Measurements from ENCODE around the gene TRDMT1.

The TRDMT1 gene

GRCh38 chr10:17169803-17170202 lies 31.7 kb downstream of the TRDMT1 start:
- no peak for DNase-seq

DNA sequence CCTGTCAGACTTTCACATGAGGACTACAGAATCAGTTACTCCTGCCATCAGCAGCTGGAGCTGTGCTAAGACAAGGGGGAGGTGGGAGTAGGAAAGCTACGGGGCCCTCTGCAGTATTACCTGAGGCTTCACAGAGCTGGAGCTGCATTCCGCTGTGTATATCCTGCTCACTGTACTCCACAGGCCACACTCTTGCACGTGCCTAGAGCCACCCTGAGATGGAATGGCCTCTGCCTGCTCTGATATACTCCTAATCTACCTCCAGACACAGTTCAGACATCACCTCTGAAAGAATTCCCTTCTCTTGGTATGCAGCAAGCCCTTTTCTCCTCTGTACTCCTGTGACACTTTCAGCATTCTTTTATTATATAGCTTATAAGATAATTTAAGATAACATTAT lies 34.8 kb downstream of the TRDMT1 start:
- no peak for DNase-seq

DNA sequence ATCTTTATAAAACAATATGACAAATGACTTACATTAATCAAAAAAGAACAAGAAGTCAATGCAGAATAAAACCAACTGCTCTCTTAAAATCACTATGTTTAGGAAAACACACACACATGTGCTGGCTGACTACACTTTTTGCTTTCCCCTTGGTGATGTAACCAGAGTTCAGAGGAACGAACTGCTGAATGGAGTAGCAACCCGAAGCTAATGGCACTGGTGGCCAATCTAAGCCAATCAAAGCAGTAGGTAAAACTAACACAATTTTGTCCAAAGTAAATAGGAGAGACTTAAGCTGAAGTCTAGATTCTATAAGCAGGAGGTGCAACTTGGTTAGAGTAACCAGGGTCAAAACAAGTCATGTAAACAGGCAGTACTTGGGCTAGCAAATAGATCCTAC lies 38.6 kb downstream of the TRDMT1 start:
- DNase-seq = no peak

GRCh38 chr10:17161775-17162174 lies 39.7 kb downstream of the TRDMT1 start:
- no peak for DNase-seq

- no peak for DNase-seq
Observed at GRCh38 chr10:17157024-17157423, 44.4 kb downstream of the TRDMT1 start.

DNA sequence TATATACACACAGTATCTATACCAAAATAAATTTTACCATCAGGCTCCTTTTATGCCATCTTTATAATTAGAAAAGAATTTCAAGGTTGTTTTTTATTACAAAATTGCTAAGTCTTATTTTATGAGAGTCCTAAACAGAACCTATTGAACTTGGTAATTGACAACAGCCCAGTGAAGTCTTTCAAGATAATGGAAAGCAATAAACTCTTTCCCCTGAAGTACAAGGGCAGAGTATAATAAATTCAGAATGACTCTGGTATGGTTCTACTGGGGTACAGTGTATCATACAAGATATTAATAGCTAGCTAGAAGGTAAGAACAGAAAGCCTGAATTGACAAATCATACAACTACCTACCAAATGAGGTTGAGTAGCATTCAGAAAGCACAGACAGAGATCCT lies 45.6 kb downstream of the TRDMT1 start:
- no peak for DNase-seq

- no peak for DNase-seq
Observed at GRCh38 chr10:17154116-17154515, 47.4 kb downstream of the TRDMT1 start.

DNA sequence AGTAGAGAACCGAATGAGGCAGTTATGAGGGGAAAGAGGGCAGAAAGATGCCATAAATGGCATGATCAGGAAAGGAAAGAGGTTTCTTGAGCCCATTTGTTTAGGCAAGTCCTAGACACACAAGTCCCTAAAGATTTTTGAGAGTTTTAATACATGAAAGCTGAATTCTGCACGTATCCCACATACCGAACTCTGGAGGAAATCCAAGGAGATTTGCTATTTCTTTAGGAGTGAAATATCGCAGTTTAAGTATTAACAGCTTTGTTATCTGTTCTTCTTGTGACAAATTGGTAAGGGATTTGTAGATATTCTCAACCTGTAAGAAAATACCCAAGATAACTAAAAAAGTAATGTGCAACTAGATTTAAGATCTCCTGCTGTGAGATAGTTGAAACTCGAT lies 48.2 kb downstream of the TRDMT1 start:
- DNase-seq = no peak

DNA sequence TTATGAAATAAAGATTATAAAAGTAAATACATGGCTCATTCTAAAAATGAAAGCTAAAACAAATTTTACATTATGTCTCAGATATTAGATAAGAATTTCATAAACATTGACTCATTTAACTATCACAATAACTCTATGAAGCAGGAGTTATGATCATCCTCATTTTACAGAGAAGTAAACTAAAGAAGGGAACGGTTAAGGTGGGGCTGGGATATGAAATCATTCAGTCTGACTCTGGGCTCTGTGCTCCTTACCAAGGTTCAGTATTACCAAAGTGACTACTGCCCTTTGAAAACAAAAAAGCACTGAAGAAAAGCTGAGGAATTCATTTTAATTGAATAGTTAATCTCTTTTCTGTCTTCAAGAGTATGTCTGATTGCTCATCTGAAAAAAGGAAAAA lies 49.8 kb downstream of the TRDMT1 start:
- no peak for DNase-seq

GRCh38 chr10:17147884-17148489 lies 53.5 kb downstream of the TRDMT1 start:
- DNase-seq = no peak

DNA sequence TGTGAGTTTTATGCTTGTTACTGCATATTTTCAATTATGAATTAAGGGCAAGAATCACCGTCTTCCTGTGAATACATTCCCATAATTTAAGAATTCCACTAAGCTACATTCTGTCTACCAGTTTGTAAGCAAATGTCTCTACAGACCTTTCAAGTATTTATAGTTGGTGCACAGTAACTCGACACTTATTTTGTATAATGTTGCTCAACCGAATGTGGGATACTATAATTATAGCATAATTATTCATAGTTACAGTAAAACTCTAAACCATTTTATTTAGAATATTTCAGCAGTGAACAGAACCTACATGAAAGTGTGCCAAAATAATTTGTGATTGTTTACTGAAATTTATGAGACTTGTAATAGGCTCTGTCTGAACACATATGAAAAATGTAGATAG lies 54.6 kb downstream of the TRDMT1 start:
- DNase-seq = no peak

DNA sequence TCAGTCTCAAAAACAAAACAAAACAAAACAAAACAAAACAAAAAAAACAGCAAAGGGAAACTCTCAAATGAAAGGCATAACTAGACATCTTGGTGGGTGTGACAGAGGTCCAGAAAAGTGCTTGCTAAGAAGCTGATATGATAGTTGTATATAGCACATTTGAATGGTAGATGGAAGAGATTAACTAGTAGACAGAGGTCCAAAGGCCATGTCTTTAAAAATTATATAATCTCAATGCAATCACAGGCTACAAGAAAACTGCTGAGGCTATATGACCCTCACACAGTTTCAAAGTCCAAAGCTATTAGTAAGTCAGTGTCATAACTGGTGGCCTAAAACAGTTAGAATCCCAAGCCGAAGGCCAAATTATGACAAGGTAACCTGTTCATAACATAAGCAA lies 56.2 kb downstream of the TRDMT1 start:
- DNase-seq = no peak

GRCh38 chr10:17144757-17145156 lies 56.7 kb downstream of the TRDMT1 start:
- peak; percentile 71 for DNase-seq

- no peak for DNase-seq
Observed at GRCh38 chr10:17144032-17144431, 57.4 kb downstream of the TRDMT1 start.

DNA sequence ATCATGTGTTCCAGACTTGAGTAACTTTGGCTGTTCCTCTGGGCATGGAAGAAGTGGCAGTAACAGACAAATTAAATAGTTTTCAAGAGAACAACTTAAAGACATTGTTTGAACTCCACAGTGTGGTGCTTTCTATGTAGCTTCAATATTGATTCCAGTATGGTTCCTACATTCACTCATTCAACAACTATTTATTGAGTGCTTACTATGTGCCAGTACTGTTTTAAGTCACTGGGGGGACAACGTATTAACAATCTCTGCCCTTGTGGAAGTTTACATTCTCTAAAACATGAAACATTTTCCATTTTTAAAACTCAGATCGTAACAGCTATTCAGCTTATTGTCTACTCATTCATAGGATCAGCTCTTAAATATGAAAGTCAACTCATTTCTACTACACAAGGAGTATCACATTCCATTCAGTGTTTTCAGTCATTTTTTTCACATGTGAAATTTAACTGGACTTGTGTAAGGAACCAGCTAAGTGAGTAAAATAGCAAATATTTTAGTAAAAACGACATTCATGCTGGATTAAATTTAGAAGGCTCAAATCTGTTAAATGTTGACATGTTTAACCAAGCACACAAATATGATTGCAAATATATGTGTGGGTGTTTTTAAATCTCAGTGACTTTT lies 58.3 kb downstream of the TRDMT1 start:
- no peak for DNase-seq

GRCh38 chr10:17141504-17142229 lies 59.8 kb downstream of the TRDMT1 start:
- no peak for DNase-seq

GRCh38 chr10:17140386-17140761 lies 61.1 kb downstream of the TRDMT1 start:
- no peak for DNase-seq

- DNase-seq = no peak
Observed at GRCh38 chr10:17138460-17139042, 62.9 kb downstream of the TRDMT1 start.

- no peak for DNase-seq
Observed at GRCh38 chr10:17134737-17135260, 66.7 kb downstream of the TRDMT1 start.

DNA sequence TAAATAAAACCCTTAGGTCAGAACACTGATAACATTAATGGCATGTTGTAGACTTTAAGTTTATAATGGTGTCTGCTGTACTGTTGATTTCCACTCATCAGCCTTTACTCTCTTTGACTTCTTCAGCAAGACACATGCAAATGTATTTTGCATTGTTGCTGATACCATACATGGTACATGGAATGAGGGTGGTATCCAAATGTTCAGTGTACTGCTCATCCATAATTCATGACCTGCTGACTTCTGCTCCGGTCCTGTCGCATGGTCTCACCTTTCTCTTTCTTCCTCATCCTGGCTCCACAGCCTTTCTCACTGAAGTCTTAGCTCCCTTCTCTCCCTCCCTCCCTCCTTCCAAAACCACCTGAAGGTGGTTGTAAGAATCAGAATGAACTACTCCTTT lies 67.2 kb downstream of the TRDMT1 start:
- no peak for DNase-seq

DNA sequence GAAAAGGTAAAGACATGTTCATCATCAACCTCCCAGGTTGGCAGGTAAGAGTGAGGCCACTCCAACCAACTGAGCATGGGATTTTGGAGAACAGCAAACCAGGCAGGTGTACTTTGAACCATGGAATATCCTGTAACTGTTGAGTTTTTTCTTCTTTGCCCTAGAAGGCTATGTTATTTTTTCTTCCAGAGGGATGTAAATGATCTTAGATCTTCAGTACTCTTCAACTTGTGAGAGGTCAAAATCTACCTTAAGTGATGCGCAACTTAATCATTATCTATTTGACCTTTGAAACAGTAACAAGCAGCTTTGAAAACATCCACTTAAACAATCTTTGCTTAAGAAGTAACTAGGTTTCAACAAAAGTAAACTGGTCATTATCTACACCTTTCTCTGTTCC lies 71.7 kb downstream of the TRDMT1 start, which contains the start of gene CUBN:
CUBN (minus strand) TSS at position 71 of the 400 bp plus-strand sequence; CDS start at position 25, 46 bp downstream.
- no peak for DNase-seq

DNA sequence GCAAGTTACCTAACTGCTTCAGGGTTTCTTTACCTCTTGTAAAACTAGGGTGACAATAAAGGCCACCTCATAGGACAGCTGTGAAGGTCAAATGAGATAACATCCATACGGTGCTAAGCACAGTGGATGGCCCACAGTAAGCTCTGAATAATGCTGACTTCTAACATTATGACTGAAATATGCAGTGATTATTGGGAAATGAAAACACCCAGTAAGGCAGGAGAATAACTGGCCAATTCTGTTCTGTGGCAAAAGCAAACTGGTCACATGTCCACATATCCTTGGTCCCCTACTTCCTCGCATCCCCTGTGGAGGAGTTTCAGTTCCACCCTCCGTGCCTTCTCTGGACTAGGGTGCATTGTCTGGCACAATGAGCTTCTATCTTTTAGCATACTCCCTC lies 73.2 kb downstream of the TRDMT1 start:
- no peak for DNase-seq

DNA sequence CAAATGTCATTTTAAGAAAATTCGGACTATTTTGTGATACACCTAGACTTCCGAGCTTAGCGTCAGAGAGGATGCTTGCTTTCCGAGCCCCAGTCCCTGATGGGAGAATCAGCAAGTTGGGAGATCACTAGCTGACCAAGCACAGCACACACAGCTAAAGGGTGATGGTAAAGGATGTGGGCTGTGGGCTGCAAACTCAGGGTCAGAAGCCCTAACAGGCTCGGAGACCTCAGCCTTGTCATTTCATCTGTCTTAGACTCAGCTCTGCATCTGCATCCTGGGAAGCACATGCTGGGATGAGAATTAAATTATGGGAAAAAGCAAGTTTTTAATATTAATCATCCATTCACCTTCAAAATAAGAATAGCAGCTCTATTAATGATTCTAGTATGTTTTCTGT lies 75.1 kb downstream of the TRDMT1 start:
- no peak for DNase-seq

Measured in activated CD8-positive, alpha-beta memory T cell treated with anti-CD3 and anti-CD28 coated beads, Interleukin-2, amount 50 U/mL, for 48 hours (primary cell).